Hypothalamus (tissue), 51 donors: ENCODE data around the gene INAFM1.
"Not testable (repeated sequence)": the region's sequence is repeated elsewhere in the genome, so short reads cannot be mapped to it uniquely, and the experiment has no call there.

Source experiments
- DNase-seq, 51 donors: peaks; one replicate each; lab custom pipeline; 2025; lab: John Stamatoyannopoulos, UW

Gene INAFM1

DNA sequence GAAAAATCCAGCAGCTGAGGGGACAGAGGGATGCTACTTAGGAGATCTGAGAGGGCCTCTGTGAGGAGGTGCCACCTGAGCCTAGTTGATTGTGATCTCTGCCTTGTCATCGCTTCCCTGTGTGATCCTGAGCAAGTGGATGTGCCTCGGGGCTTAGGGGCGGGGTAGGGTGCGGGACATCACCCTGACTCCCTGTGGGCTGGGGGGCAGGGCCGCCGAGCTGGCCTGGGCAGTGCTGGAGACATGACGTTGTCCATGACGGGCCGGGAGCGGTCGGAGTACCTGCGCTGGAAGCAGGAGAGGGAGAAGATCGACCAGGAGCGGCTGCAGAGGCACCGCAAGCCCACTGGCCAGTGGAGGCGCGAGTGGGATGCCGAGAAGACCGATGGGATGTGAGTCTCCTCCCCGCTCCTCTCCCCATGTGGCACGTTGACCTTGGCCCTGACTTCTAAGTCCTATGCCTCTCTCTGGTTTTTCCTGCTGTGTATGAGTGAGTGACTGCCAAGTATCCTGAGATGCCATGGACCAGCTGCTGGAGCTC lies 8.2 kb upstream of the INAFM1 start:
- no peak for DNase-seq

DNA sequence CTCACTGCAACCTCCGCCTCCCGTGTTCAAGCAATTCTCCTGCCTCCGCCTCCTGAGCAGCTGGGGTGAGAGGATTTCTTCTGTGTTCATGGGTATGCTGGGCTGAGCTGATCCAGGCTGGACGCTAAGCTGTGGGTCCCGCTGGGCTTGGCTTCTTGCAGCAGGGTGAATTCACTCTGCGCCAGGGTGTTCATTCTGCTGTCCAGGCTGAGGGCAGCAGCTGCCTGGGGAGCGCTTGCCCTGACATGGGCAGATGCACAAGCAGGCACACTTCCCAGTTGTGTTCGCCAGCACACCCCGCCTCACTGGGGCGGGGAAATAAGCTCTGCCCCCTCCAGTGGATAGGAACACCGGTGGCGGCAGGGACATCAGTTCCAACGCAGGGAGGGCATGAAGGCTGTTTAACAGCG lies 7.3 kb upstream of the INAFM1 start:
- peak in 43 of 51 donors; percentile 10 to 87 (median 56) for DNase-seq

DNA sequence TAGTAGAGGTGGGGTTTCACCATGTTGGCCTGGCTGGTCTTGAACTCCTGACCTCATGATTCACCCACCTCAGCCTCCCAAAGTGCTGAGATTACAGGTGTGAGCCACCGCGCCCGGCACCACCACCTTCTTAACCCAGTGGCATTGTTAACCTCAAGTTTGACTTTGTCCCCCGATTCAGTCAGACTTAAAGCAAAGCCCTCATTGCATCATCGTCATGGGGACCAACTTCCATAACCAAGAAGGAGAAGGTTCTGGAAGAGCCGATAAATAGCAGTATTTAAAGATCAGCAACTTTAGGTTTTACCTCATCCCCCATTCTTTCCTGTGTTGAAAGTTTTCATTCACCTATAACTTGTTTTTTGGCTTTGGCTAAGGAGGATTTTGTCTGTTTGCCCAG lies 6.7 kb upstream of the INAFM1 start:
- DNase-seq = no peak

DNA sequence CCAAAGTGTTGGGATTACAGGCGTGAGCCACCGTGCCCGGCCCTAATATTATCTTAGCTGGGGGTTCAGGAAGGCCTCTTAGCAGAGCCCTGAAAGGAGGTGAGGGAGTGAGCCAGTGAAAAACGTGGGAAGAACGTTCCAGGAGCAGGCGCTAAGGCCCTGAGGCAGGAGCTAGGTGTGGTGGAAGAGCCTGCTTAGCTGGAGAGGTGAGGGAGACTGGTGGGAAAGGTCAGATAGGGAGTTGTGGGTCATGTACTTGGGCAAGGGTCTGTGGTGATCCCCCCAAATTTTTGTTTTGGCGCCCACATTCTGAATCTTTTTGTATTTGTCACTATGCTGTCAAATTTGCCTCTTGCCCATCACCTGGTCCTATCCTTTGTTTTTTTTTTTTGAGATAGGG lies 5.1 kb upstream of the INAFM1 start:
- DNase-seq = no peak

- no peak for DNase-seq
These were observed 4.3 kb upstream of the INAFM1 start for GRCh38 chr19:47270408-47270807.

DNA sequence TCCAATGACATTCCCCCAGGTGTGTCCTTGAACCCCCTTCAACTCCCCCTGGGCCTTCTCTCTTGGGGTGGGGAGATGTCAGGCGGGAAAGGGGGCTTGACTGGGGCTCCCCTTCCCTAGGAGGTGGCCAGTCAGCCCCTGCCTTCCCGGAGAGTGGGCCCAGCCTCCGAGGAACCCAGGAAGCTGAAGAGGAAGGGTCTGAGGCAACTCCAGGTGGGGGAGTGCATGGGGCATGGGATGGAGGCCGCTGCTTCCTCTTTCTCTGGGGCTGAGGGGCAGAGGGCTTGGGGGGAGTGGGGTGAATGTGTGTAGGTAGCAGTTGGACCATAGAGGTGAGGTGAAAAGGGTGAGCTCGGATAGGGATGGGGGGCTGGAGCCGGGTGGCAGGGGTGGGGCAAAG lies 2.7 kb upstream of the INAFM1 start:
- no peak for DNase-seq

DNA sequence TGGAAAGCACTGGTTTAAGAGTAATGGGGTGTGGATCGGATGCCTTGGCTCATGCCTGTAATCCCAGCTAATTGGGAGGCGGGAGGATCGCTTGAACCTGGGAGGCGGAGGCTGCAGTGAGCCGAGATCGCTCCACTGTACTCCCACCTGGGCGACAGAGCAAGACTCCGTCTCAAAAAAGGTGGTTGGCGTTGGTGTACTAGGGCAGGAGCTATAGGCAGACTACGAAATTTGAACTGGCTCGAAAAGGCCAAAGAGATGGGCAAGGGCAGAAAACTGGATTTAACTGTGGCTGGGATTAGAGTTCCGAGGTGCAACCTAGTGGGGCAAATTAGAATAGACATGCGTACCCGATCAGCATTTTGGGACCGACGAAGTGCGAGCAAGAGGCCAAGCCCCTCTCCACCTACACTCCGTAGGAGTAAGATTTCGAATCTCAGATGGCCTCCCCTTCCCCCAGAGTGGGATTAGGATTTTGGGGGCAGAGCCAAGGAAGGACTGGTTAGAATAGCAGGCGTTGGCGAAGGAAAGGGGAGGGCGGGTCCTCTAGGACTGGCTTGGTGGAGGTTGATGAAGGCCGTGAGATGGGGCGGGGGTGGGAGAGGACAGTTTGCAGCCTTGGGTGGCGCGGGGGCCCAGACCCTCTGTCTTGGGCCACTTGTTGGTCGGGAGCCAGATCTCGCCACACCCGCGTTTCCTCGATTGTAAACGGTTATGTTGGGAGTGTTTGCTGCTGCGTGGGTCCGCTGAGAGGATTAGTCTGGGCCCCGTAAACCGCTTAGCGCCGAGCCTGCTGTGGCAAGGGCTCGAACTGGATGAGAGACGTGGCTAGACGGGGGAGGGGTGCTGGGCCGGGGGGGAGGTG lies 2.0 kb upstream of the INAFM1 start:
- DNase-seq = peak in 10 of 51 donors; percentile 27 to 69 (median 52)

DNA sequence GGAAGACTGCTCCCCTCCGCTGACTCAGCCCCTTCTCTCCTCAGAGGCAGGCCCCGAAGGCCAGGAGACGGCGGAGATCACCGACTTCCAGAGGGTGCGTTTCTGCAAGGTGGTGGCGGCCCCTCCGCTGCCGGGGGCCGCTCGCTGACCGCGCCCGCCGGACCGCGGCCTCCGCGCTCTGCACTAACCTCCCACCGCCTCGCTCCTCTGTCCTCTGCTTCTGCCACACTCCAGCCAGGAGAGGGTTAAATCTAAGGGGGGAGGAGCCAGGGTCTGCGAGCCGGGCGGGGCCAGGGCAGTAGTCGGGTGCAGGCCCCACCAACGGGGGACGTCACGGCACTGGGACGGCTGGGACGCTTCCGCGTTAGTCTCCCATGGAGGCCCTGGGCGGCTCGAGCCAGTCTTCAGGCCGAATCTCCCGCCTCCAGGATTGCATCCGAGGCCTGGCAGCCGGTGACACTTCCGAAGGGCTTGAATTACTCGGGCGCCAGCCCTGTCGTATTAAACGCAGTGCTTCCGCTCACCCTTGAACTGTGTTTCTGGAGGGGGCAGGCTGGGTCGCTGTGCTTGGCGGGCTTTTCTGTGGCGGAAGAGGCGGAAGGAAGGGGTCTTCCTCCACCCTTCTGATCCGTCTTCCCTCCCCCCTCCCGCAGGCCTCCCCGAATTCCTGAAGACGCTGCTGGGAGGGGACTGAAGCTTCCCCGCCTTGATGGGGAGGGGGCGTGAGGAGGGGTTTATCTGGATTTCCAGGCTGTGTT lies 1.2 kb upstream of the INAFM1 start:
- peak; percentile 39 to 94 (median 82) for DNase-seq

DNA sequence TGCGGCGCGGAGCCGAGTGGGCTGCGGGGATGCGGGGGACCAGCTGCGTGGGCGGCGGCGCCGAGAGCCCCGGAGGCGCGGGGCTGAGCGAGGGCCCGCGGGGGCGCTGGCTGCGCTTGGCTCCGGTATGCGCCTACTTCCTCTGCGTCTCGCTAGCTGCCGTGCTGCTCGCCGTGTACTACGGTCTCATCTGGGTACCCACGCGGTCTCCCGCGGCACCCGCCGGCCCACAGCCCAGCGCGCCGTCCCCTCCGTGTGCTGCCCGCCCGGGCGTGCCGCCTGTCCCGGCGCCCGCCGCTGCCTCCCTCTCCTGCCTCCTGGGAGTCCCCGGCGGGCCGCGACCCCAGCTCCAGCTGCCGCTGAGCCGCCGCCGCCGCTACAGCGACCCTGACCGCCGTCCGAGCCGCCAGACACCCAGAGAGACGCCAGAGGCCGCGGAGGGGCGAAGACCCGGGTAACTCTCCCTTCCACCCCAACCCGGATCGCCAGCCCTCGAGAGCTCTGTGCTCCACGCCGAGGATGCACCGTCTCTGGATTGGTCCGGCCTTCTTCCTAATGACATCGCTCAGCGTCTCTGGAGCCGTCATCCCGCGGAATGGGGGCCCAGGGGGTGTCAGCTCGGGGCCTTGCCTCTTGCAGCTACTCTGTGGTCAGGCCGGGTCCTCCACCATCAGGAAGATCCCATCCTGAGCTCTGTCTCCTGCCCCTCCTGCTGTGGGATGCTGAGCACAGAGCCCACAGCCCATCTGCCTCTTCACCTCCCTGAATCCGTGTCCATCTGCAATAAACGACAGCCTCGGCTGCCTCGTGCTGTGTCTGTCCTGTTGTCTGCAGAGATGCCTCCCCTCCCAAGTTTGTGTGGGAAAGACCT lies 441 bp downstream of the INAFM1 start:
- peak in 8 of 51 donors; percentile 30 to 52 (median 40) for DNase-seq

GRCh38 chr19:47275791-47276461 lies 1.2 kb downstream of the INAFM1 start:
- peak in 6 of 51 donors; percentile 10 to 44 (median 24) for DNase-seq

- DNase-seq = not testable (repeated sequence)
These were observed 1.8 kb downstream of the INAFM1 start for GRCh38 chr19:47276513-47276912.

DNA sequence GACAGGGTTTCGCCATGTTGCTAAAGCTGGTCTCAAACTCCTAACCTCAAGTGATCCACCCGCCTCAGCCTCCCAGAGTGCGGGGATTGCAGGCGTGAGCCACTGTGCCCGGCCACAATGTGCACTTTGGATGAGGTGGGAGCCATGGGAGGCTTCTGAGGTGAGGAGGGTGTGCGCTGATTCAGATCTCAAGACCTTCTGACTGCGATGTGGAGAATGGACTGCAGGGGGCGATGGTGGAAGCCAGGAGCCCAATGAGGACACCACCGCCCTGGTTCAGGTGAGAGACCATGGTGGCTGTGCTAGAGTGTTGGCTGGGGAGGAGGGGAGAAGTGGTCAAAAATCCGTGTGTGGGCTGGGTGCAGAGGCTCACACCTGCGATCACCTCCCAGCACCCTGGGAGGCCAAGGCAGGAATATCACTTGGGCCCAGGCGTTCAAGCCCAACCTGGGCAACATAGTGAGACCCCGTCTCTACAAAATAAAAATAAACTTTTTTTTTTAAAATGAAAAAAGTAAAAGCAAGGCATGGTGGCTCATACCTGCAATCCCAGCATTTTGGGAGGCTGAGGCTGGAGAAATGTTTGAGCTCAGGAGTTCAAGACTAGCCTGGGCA lies 5.6 kb downstream of the INAFM1 start:
- DNase-seq = no peak

DNA sequence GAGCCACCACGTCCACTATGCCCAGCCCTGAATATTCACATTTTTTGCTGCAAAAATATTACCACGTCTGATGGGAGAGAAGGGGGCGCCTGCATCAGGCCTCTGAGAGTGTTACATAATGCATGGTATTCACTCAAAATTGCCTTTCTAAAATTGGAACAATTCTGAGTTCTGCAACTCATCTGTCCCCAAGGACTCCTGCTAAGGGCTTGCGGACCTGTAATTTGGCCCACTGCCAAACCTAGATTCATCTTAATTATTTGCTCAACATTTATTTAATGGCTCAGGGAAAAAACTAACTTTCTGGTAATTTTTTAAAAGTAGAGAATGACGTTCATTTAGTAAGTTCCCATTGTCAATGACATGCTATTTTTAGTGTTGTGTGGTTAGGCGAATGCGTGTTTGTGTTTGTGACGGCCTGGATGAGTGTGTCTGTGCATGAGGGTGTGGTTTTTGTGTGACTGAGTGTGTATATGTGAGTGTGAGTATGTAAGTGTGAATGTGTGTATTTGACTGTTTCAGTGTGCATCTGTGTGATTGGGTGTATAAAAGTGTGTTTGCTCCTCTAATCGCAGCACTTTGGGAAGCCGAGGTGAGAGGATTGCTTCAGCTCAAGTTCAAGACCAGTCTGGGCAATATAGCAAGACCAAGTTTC lies 8.8 kb downstream of the INAFM1 start:
- DNase-seq = no peak

DNA sequence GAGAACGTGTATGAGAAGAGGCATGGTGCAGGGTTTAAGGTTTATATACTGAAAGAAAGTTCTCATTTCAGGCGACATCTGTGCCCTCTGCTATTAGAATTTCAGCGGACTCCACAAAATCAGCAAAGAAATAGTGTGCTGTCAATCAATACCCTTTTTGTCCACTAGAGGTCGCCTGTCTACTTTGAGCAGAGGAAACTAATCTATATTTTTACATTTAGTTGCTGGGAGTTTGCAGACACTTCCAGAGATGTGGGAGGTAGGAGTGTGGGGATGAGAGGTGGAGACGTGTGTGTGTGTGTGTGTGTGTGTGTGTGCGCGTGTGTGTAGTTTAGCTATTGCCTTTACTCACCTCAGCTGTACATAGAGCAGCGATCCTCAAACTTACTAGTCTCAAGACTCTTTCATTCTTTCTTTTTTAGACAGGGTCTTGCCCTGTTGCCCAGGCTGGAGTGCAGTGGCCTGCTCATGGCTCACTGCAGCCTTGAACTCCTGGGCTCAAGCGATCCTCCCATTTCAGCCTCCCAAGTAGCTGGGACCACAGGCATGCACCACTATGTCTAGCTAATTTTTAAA lies 9.7 kb downstream of the INAFM1 start:
- DNase-seq = peak in 8 of 51 donors; percentile 11 to 74 (median 34)

- peak in 30 of 51 donors; percentile 14 to 73 (median 46) for DNase-seq
These were observed 21.4 kb downstream of the INAFM1 start for GRCh38 chr19:47296036-47296435.

GRCh38 chr19:47300867-47301266 lies 26.2 kb downstream of the INAFM1 start:
- DNase-seq = not testable (repeated sequence)

DNA sequence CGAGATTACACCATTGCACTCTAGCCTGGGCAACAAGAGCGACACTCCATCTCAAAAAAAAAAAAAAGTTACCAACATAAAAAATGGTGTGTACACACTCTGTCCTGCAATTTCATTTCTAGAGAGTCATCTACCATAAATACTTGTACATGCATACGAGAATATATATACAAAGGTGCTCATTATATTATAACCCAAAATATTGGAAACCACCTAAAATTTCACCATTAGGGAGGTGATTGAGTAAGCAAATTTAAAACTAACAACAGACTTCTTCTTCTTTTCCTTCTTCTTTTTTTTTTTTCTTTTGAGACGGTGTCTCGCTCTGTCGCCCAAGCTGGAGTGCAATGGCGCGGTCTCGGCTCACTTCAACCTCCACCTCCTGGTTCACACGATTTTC lies 27.6 kb downstream of the INAFM1 start:
- no peak for DNase-seq

GRCh38 chr19:47303966-47304365 lies 29.3 kb downstream of the INAFM1 start:
- DNase-seq = no peak
